ENCODE measurements around the gene CPA4. TPM values are rescaled to one million over a fixed set of nuclear protein-coding genes. Genes with fewer than 3 reads are reported as not detected.

CPA4 gene
- total and polyA plus RNA-seq, 2 experiments from 2014 or later = not detected

DNA sequence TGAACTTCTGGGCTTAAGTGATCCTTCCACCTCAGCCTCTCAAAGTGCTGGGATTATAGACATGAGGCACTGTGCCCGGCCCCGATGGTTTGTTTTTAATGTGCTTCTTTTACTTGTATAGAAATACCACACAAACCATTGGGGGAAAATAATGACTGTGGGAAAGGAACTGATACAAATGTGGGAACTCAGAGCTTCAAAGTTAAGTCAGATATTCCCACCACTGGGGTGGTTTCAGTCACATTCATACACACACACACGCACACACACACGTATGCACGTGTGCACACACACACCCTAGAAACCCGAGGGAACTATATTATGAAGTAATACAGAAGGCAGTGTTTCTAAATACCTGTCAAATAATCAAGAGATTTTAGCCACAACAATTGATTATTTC is 17.0 kb downstream of the CPA4 start (continued):
- TF ChIP-seq REST (IDR thresholded peaks at IDR 0.05; ENCODE audit: unreplicated experiment) (no peak), EZH2 (IDR thresholded peaks at IDR 0.05; ENCODE audit: low read depth, unreplicated experiment) (no peak), STAT1 (IDR thresholded peaks at IDR 0.05; ENCODE audit: unreplicated experiment) (no peak), ZNF331 (CRISPR knock-in tag; IDR thresholded peaks at IDR 0.05; ENCODE audit: low read depth) (no peak), JUNB (IDR thresholded peaks at IDR 0.05; ENCODE audit: unreplicated experiment) (no peak)
- TF ChIP-seq, protein P1, sequence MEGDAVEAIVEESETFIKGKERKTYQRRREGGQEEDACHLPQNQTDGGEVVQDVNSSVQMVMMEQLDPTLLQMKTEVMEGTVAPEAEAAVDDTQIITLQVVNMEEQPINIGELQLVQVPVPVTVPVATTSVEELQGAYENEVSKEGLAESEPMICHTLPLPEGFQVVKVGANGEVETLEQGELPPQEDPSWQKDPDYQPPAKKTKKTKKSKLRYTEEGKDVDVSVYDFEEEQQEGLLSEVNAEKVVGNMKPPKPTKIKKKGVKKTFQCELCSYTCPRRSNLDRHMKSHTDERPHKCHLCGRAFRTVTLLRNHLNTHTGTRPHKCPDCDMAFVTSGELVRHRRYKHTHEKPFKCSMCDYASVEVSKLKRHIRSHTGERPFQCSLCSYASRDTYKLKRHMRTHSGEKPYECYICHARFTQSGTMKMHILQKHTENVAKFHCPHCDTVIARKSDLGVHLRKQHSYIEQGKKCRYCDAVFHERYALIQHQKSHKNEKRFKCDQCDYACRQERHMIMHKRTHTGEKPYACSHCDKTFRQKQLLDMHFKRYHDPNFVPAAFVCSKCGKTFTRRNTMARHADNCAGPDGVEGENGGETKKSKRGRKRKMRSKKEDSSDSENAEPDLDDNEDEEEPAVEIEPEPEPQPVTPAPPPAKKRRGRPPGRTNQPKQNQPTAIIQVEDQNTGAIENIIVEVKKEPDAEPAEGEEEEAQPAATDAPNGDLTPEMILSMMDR (conservative IDR thresholded peaks at IDR 0.05; ENCODE audit: low read depth in 2 of 2) = no peak

DNA sequence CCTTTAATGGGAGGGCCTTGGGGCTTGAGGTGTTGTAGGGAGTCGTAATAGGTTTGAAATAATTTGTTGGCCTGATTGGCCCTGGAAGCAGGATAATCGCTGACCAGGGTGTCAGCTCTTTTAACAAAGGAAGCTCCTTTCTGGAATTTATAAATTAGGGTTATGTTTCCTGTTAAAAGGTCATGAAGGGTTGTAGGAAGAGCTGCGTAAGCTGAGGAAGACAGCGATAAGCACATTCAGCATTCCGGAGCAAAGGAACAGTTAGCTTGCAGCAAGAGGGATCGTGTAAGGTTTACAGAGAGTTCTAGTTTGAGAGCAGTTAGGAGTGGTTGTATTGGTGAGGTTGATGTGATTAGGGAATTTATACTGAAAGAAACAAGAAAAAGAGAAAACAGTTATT is 21.3 kb downstream of the CPA4 start:
- Histone ChIP-seq H4K20me1 (replicated peaks; ENCODE audit: insufficient read depth) (no peaks in the 10 kb centered on the region), H3K36me3 (ENCODE audit: insufficient read depth) (no peaks in the 10 kb centered on the region), H2AFZ (0 out of 2 replicates have a peak overlapping the region, but pooled peaks have one; percentile 47)
- no peak for TF ChIP-seq STAT1 (IDR thresholded peaks at IDR 0.05; ENCODE audit: unreplicated experiment)
- no peak for TF ChIP-seq JUNB (IDR thresholded peaks at IDR 0.05; ENCODE audit: unreplicated experiment)
- no peak for TF ChIP-seq EZH2 (IDR thresholded peaks at IDR 0.05; ENCODE audit: low read depth, unreplicated experiment)
- TF ChIP-seq REST (IDR thresholded peaks at IDR 0.05; ENCODE audit: unreplicated experiment) = no peak
- TF ChIP-seq NANOG (IDR thresholded peaks at IDR 0.05; ENCODE audit: borderline replicate concordance) = no peak
- no peak for TF ChIP-seq ZNF331 (CRISPR knock-in tag; IDR thresholded peaks at IDR 0.05; ENCODE audit: low read depth)
- no peak for TF ChIP-seq POLR2AphosphoS5 (IDR thresholded peaks at IDR 0.05; ENCODE audit: low read depth)
- TF ChIP-seq ZNF114 (CRISPR knock-in tag; IDR thresholded peaks at IDR 0.05) = no peak

More for the DNA sequence above, 21.3 kb downstream of the CPA4 start:
- Histone ChIP-seq H3K79me2 (replicated peaks; ENCODE audit: insufficient read depth) (no peaks in the 10 kb centered on the region), H3K27ac (ENCODE audit: low read depth) (no peak overlapping the region), H3K4me3 (no peak overlapping the region), H3K4me2 (no peak overlapping the region), H3K9me2 (ENCODE audit: insufficient read depth) (0 out of 2 replicates have a peak, but pooled peaks cover 3% of the 10 kb centered on the region), H3F3A (replicated peaks; ENCODE audit: low read depth) (no peaks in the 10 kb centered on the region), H3K4me1 (ENCODE audit: insufficient read depth) (no peaks in the 10 kb centered on the region), H3K27me3 (ENCODE audit: insufficient read depth) (no peaks in the 10 kb centered on the region)
- DNase-seq (ENCODE audit: low spot score) (no peak), ATAC-seq (no peak)
- H3K27ac Mint-ChIP-seq = no peak overlapping the region
- no peak overlapping the region for H3K4me3 Mint-ChIP-seq
- H3K9me3 Mint-ChIP-seq = peaks cover 13% of the 10 kb centered on the region
- peaks cover 4% of the 10 kb centered on the region for H3K27me3 Mint-ChIP-seq (ENCODE audit: insufficient read depth, low read depth, poor library complexity)
- H3K36me3 Mint-ChIP-seq (ENCODE audit: low read depth) = peaks cover 9% of the 10 kb centered on the region; the same call in 2 of the 3 replicates
- H3K4me1 Mint-ChIP-seq = no peaks in the 10 kb centered on the region

Measured in GM23338 (cell line).